Osteoblast (primary cell): ENCODE data around the gene DLGAP1. TPM values are rescaled to one million over a fixed set of nuclear protein-coding genes. Genes with fewer than 3 reads are reported as not detected.

ENCODE experiments used
- DNase-seq: peaks from one replicate; pipeline ENCODE4 v3.0.0; 2011; ENCODE audit warnings: low spot score, mixed read lengths; ENCODE audit not compliant: insufficient read length; ENCODE audit errors: missing footprints
- H2AFZ ChIP-seq: 2 replicates; pipeline ENCODE4 v1.6.0; 2011; ENCODE audit warnings: mild to moderate bottlenecking, low read length
- H3K27ac ChIP-seq: 2 replicates; pipeline ENCODE4 v1.5.1; 2011; ENCODE audit warnings: mild to moderate bottlenecking, low read depth, low read length, moderate library complexity
- H3K27me3 ChIP-seq: 2 replicates; pipeline ENCODE4 v1.6.0; 2012; ENCODE audit warnings: mild to moderate bottlenecking, control low read depth, inconsistent platforms, low read length, moderate library complexity; ENCODE audit not compliant: insufficient read depth
- H3K36me3 ChIP-seq: 2 replicates; pipeline ENCODE4 v1.5.1; 2011; ENCODE audit warnings: mild to moderate bottlenecking, low read length, control low read depth, moderate library complexity; ENCODE audit not compliant: insufficient read depth
- H3K4me1 ChIP-seq: 2 replicates; pipeline ENCODE4 v1.5.1; 2011; ENCODE audit warnings: mild to moderate bottlenecking, low read length, control low read depth, moderate library complexity; ENCODE audit not compliant: insufficient read depth
- H3K4me2 ChIP-seq: 2 replicates; pipeline ENCODE4 v1.6.0; 2011; ENCODE audit warnings: mild to moderate bottlenecking, low read length; ENCODE audit not compliant: insufficient read depth
- H3K4me3 ChIP-seq: fragments of 200-600 bp; sonication (generic); 3 replicates; pipeline ENCODE4 v1.5.1; 2012; ENCODE audit warnings: mild to moderate bottlenecking, low read length, inconsistent platforms; ENCODE audit not compliant: insufficient read depth
- H3K79me2 ChIP-seq: 2 replicates; pipeline ENCODE4 v1.6.0; 2012; ENCODE audit warnings: mild to moderate bottlenecking, low read length, control low read depth, inconsistent platforms; ENCODE audit not compliant: insufficient read depth
- H3K9me3 ChIP-seq: 2 replicates; pipeline ENCODE4 v1.5.1; 2011; ENCODE audit warnings: low read depth, low read length, control low read depth
- H4K20me1 ChIP-seq: 2 replicates; pipeline ENCODE4 v1.6.0; 2012; ENCODE audit warnings: mild to moderate bottlenecking, low read length, control low read depth; ENCODE audit not compliant: insufficient read depth
- CTCF ChIP-seq: IDR thresholded peaks from 2 replicates; pipeline ENCODE4 v1.5.1; 2011; ENCODE audit warnings: mild to moderate bottlenecking, low read depth, low read length, moderate library complexity; ENCODE audit errors: extremely low read depth
- total RNA-seq: library from RNA; depleted of rRNA; stranded (reverse); fragments of >200 nt; gene quantifications from 2 replicates; pipeline ENCODE4 v1.2.3, GENCODE V29; 2012

Gene DLGAP1
- total RNA-seq, 1 donor, result not detected

GRCh38 chr18:3666526-3667254 is 788.4 kb downstream of the DLGAP1 start:
- Histone ChIP-seq H3K4me3 (no peak overlapping the region), H3K79me2 (no peaks in the 10 kb centered on the region), H3K36me3 (no peaks in the 10 kb centered on the region), H3K27ac (no peak overlapping the region), H3K9me3 (no peaks in the 10 kb centered on the region), H4K20me1 (no peaks in the 10 kb centered on the region), H3K4me1 (peaks cover 7% of the 10 kb centered on the region), H3K4me2 (no peak overlapping the region), H3K27me3 (no peaks in the 10 kb centered on the region), H2AFZ (no peak overlapping the region)
- TF ChIP-seq CTCF, result no peak
- DNase-seq, result no peak

- Histone ChIP-seq H4K20me1 (no peaks in the 10 kb centered on the region), H3K4me1 (peaks cover 7% of the 10 kb centered on the region), H3K27ac (peak overlapping the region; percentile 73), H3K4me3 (peak overlapping the region; percentile 41), H3K9me3 (no peaks in the 10 kb centered on the region), H3K4me2 (peak overlapping the region; percentile 76), H2AFZ (peak overlapping the region; percentile 76), H3K27me3 (no peaks in the 10 kb centered on the region), H3K36me3 (no peaks in the 10 kb centered on the region), H3K79me2 (no peaks in the 10 kb centered on the region)
- peak; percentile 97 for TF ChIP-seq CTCF
- peak; percentile 91 for DNase-seq
These were observed 789.2 kb downstream of the DLGAP1 start for GRCh38 chr18:3665780-3666525.

GRCh38 chr18:3665204-3665603 is 789.9 kb downstream of the DLGAP1 start:
- Histone ChIP-seq H3K4me2 (no peak overlapping the region), H3K27me3 (no peaks in the 10 kb centered on the region), H3K27ac (no peak overlapping the region), H3K4me1 (peaks cover 7% of the 10 kb centered on the region), H3K79me2 (no peaks in the 10 kb centered on the region), H3K36me3 (no peaks in the 10 kb centered on the region), H3K9me3 (no peaks in the 10 kb centered on the region), H2AFZ (no peak overlapping the region), H4K20me1 (no peaks in the 10 kb centered on the region), H3K4me3 (no peak overlapping the region)
- no peak for TF ChIP-seq CTCF
- DNase-seq, result no peak

- Histone ChIP-seq H4K20me1 (no peaks in the 10 kb centered on the region), H3K27ac (no peak overlapping the region), H3K36me3 (no peaks in the 10 kb centered on the region), H2AFZ (no peak overlapping the region), H3K4me3 (no peak overlapping the region), H3K27me3 (no peaks in the 10 kb centered on the region), H3K79me2 (no peaks in the 10 kb centered on the region), H3K4me2 (no peak overlapping the region), H3K9me3 (no peaks in the 10 kb centered on the region), H3K4me1 (peaks cover 7% of the 10 kb centered on the region)
- no peak for TF ChIP-seq CTCF
- no peak for DNase-seq
These were observed 790.4 kb downstream of the DLGAP1 start for GRCh38 chr18:3664563-3665178.
